Colonic mucosa (tissue), 4 donors: ENCODE measurements around the gene GRM1. TPM values are rescaled to one million over a fixed set of nuclear protein-coding genes. Genes with fewer than 3 reads are reported as not detected.

Experiments
- DNase-seq: peaks from one replicate; pipeline ENCODE4 v3.0.0-alpha.2; 2020
- H3K27ac ChIP-seq: fragments of 200-600 bp; one replicate; pipeline ENCODE4 v1.8.0; 2021
- H3K27me3 ChIP-seq: fragments of 200-600 bp; one replicate; pipeline ENCODE4 v1.8.0; 2021
- H3K36me3 ChIP-seq: fragments of 200-600 bp; one replicate; pipeline ENCODE4 v1.8.0; 2021
- H3K4me1 ChIP-seq: fragments of 200-600 bp; one replicate; pipeline ENCODE4 v1.8.0; 2021; ENCODE audit warnings: mild to moderate bottlenecking
- H3K4me3 ChIP-seq: fragments of 200-600 bp; one replicate; pipeline ENCODE4 v1.8.0; 2021
- H3K9ac ChIP-seq, 2 donors: one replicate each; pipeline ENCODE4 v1.7.0; 2013; ENCODE audit warnings: control low read depth in 2 of 2, low read depth in 2 of 2, low read length in 2 of 2
- H3K9me3 ChIP-seq: fragments of 200-600 bp; one replicate; pipeline ENCODE4 v1.8.0; 2021
- CTCF ChIP-seq: fragments of 200-600 bp; IDR thresholded peaks from one replicate; pipeline ENCODE4 v1.8.0; 2022; ENCODE audit warnings: antibody characterized with exemption, mild to moderate bottlenecking
- intact Hi-C: fragments of 100-400 bp; cut with DNase I; formaldehyde crosslinking; loops from one replicate; pipeline ENCODE4 v1.14.1; 2022
- total RNA-seq, 2 donors: library from RNA; stranded (reverse); fragmentation: NEBNext Ultra II Directional in 1 of 2; extraction: Animal tissue kit (Norgen Biotek cat#: 25700) in 1 of 2; gene quantifications; one replicate each; pipeline ENCODE4 v1.2.1, GENCODE V29; 2021
- donor health status: healthy.
- donor health status: DM: no; HTN: no; CAD: no.
- donor health status: DM: no; HTN: no; CAD: no.

GRM1 gene
- total RNA-seq, 2 donors from 2014 or later: 0.11 TPM; not detected in 1

- Histone ChIP-seq H3K4me1 (no peaks in the 10 kb centered on the region), H3K27me3 (no peaks in the 10 kb centered on the region), H3K9ac (no peak overlapping the region), H3K27ac (no peak overlapping the region), H3K9me3 (no peaks in the 10 kb centered on the region), H3K36me3 (no peaks in the 10 kb centered on the region), H3K4me3 (no peak overlapping the region)
- no peak for TF ChIP-seq CTCF
- no peak for DNase-seq
- intact Hi-C loops: no loop called here
Measured at GRCh38 chr6:146154197-146154596, 125.3 kb downstream of the GRM1 start.

GRCh38 chr6:146161664-146162063 lies 132.8 kb downstream of the GRM1 start:
- Histone ChIP-seq H3K36me3 (no peaks in the 10 kb centered on the region), H3K9me3 (no peaks in the 10 kb centered on the region), H3K9ac (no peak overlapping the region), H3K27ac (no peak overlapping the region), H3K4me3 (no peak overlapping the region), H3K4me1 (no peaks in the 10 kb centered on the region), H3K27me3 (no peaks in the 10 kb centered on the region)
- intact Hi-C loops: no loop called here
- TF ChIP-seq CTCF: no peak
- DNase-seq: no peak

- H3K36me3 ChIP-seq: no peaks in the 10 kb centered on the region
- intact Hi-C loops: no loop called here
- no peaks in the 10 kb centered on the region for H3K9me3 ChIP-seq
- H3K9ac ChIP-seq: no peak overlapping the region
- H3K27ac ChIP-seq: no peak overlapping the region
- H3K4me1 ChIP-seq: no peaks in the 10 kb centered on the region
- H3K27me3 ChIP-seq: no peaks in the 10 kb centered on the region
- DNase-seq: no peak
- TF ChIP-seq CTCF: no peak
- no peak overlapping the region for H3K4me3 ChIP-seq
Measured at GRCh38 chr6:146169872-146170271, 141.0 kb downstream of the GRM1 start.

GRCh38 chr6:146177785-146178184 lies 148.9 kb downstream of the GRM1 start:
- H3K27ac ChIP-seq: no peak overlapping the region
- DNase-seq: no peak
- H3K36me3 ChIP-seq: no peaks in the 10 kb centered on the region
- no peak overlapping the region for H3K4me3 ChIP-seq
- intact Hi-C loops: no loop called here
- no peak for TF ChIP-seq CTCF
- H3K9me3 ChIP-seq: no peaks in the 10 kb centered on the region
- H3K4me1 ChIP-seq: no peaks in the 10 kb centered on the region
- no peak overlapping the region for H3K9ac ChIP-seq
- H3K27me3 ChIP-seq: no peaks in the 10 kb centered on the region

GRCh38 chr6:146183831-146184230 lies 155.0 kb downstream of the GRM1 start:
- Histone ChIP-seq H3K27ac (no peak overlapping the region), H3K36me3 (no peaks in the 10 kb centered on the region), H3K9me3 (no peaks in the 10 kb centered on the region), H3K27me3 (no peaks in the 10 kb centered on the region), H3K4me3 (no peak overlapping the region), H3K4me1 (no peaks in the 10 kb centered on the region), H3K9ac (no peak overlapping the region)
- intact Hi-C loops: no loop called here
- no peak for DNase-seq
- TF ChIP-seq CTCF: no peak

- no peak overlapping the region for H3K27ac ChIP-seq
- no peaks in the 10 kb centered on the region for H3K36me3 ChIP-seq
- no peaks in the 10 kb centered on the region for H3K27me3 ChIP-seq
- no peak overlapping the region for H3K9ac ChIP-seq
- DNase-seq: no peak
- no peaks in the 10 kb centered on the region for H3K4me1 ChIP-seq
- TF ChIP-seq CTCF: no peak
- H3K4me3 ChIP-seq: no peak overlapping the region
- H3K9me3 ChIP-seq: no peaks in the 10 kb centered on the region
- intact Hi-C loops: no loop called here
Measured at GRCh38 chr6:146184701-146185100, 155.8 kb downstream of the GRM1 start.
